Measurements from ENCODE around the gene RANBP17. TPM values are rescaled to one million over a fixed set of nuclear protein-coding genes. Genes with fewer than 3 reads are reported as not detected.
A peak's percentile ranks its signal among the peaks of the same experiment; 100 is the strongest.

RANBP17 gene
- total RNA-seq, 2 donors from 2014 or later, result 26.6 to 28.0 TPM

DNA sequence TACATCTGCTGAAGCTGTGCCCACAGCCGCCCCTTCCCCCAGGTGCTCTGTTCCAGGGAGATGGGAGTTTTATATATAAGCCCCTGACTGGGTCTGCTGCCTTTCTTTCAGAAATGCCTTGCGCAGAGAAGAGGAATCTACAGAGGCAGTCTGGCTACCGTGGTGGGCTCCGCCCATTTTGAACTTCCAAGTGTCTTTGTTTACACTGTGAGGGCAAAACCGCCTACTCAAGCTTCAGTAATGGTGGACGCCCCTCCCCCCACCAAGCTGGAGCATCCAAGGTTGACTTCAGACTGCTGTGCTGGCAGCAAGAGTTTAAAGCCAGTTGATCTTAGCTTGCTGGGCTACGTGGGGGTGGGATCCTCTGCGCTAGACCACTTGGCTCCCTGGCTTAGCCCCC, 41.3 kb downstream of the RANBP17 start:
- H3K36me3 ChIP-seq (ENCODE audit: control insufficient read depth, insufficient read depth, low read length), result peaks cover 15% of the 10 kb centered on the region
- Mint-ChIP-seq H3K4me3 (no peak overlapping the region), H3K9me3 (peaks cover 35% of the 10 kb centered on the region), H3K4me1 (no peaks in the 10 kb centered on the region), H3K27ac (no peak overlapping the region), H3K36me3 (ENCODE audit: low read depth) (peaks cover 52% of the 10 kb centered on the region), H3K27me3 (ENCODE audit: insufficient read depth) (peaks cover 2% of the 10 kb centered on the region)
- TF ChIP-seq, protein P1, sequence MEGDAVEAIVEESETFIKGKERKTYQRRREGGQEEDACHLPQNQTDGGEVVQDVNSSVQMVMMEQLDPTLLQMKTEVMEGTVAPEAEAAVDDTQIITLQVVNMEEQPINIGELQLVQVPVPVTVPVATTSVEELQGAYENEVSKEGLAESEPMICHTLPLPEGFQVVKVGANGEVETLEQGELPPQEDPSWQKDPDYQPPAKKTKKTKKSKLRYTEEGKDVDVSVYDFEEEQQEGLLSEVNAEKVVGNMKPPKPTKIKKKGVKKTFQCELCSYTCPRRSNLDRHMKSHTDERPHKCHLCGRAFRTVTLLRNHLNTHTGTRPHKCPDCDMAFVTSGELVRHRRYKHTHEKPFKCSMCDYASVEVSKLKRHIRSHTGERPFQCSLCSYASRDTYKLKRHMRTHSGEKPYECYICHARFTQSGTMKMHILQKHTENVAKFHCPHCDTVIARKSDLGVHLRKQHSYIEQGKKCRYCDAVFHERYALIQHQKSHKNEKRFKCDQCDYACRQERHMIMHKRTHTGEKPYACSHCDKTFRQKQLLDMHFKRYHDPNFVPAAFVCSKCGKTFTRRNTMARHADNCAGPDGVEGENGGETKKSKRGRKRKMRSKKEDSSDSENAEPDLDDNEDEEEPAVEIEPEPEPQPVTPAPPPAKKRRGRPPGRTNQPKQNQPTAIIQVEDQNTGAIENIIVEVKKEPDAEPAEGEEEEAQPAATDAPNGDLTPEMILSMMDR (conservative IDR thresholded peaks at IDR 0.05), result no peak
- H3K4me1 ChIP-seq (ENCODE audit: control insufficient read depth, insufficient read depth, low read length), result no peaks in the 10 kb centered on the region
- H3K9ac ChIP-seq (ENCODE audit: extremely low read depth, low read length, poor library complexity, severe bottlenecking), result no peak overlapping the region
- DNase-seq, result peak; percentile 52
- no peak overlapping the region for H3K4me3 ChIP-seq (ENCODE audit: low read length)
- peaks cover 14% of the 10 kb centered on the region for H3K9me3 ChIP-seq (ENCODE audit: control insufficient read depth, low read length)
- H3K27me3 ChIP-seq (ENCODE audit: control insufficient read depth, insufficient read depth, low read length, poor library complexity, severe bottlenecking), result no peaks in the 10 kb centered on the region
- no peak overlapping the region for H3K27ac ChIP-seq (ENCODE audit: low read depth, low read length)
- 90% methylated on average over 5 to 8 of the region's 8 CpGs for WGBS, 2 experiments (ENCODE audit: insufficient coverage in 1 of 2, insufficient read length in 1 of 2)

DNA sequence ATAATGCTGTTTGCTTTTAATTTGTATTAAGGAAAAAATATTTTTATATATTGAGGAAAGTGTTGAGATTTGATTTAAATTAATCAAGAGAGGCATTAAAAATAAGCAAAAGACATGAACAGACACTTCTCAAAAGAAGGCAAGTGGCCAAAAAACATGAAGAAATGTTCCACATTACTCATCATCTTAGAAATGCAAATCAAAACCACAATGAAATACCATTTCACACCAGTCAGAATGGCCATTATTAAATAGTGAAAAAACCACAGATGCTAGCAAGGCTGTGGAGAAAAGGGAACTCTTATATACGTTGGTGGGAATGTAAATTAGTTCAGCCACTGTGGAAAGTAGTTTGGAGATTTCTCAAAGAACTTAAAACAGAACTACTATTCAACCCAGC, 45.9 kb downstream of the RANBP17 start:
- H3K4me1 Mint-ChIP-seq, result no peaks in the 10 kb centered on the region
- no peak for DNase-seq
- no peaks in the 10 kb centered on the region for H3K4me1 ChIP-seq (ENCODE audit: control insufficient read depth, insufficient read depth, low read length)
- no peaks in the 10 kb centered on the region for H3K9me3 ChIP-seq (ENCODE audit: control insufficient read depth, low read length)
- no peak overlapping the region for H3K9ac ChIP-seq (ENCODE audit: extremely low read depth, low read length, poor library complexity, severe bottlenecking)
- H3K27me3 Mint-ChIP-seq (ENCODE audit: insufficient read depth), result no peaks in the 10 kb centered on the region
- H3K36me3 ChIP-seq (ENCODE audit: control insufficient read depth, insufficient read depth, low read length), result peaks cover 38% of the 10 kb centered on the region
- H3K4me3 Mint-ChIP-seq, result no peak overlapping the region
- no CpG with 5 or more reads among the region's 1 CpG for WGBS, 2 experiments (ENCODE audit: insufficient coverage in 1 of 2, insufficient read length in 1 of 2)
- no peak overlapping the region for H3K27ac ChIP-seq (ENCODE audit: low read depth, low read length)
- no peak overlapping the region for H3K27ac Mint-ChIP-seq
- H3K27me3 ChIP-seq (ENCODE audit: control insufficient read depth, insufficient read depth, low read length, poor library complexity, severe bottlenecking), result no peaks in the 10 kb centered on the region
- H3K36me3 Mint-ChIP-seq (ENCODE audit: low read depth), result peaks cover 14% of the 10 kb centered on the region
- no peaks in the 10 kb centered on the region for H3K9me3 Mint-ChIP-seq
- TF ChIP-seq, protein P1 (conservative IDR thresholded peaks at IDR 0.05), result no peak
- H3K4me3 ChIP-seq (ENCODE audit: low read length), result no peak overlapping the region

DNA sequence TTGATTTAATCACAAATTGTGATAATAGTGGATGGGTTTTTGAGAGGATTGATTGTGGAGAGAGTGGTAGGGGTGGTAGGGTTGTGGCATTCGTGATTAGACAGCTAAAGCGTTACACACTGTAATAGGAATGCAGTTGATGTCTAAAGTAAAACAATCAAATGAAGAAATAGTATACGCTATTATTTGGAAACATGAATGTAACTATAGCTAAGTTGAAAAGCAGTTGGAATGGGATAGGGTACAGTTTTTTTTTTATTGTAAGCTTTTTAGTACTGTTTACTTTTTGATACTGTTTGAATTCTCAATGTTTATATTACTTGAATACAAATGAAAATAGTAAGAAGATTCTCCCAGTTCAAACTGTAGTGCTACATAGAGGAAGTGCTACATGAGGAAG, 51.8 kb downstream of the RANBP17 start:
- no peak overlapping the region for H3K4me3 Mint-ChIP-seq
- Histone ChIP-seq H3K27me3 (ENCODE audit: control insufficient read depth, insufficient read depth, low read length, poor library complexity, severe bottlenecking) (no peaks in the 10 kb centered on the region), H3K9ac (ENCODE audit: extremely low read depth, low read length, poor library complexity, severe bottlenecking) (no peak overlapping the region), H3K4me3 (ENCODE audit: low read length) (no peak overlapping the region), H3K27ac (ENCODE audit: low read depth, low read length) (no peak overlapping the region), H3K9me3 (ENCODE audit: control insufficient read depth, low read length) (no peaks in the 10 kb centered on the region), H3K4me1 (ENCODE audit: control insufficient read depth, insufficient read depth, low read length) (no peaks in the 10 kb centered on the region), H3K36me3 (ENCODE audit: control insufficient read depth, insufficient read depth, low read length) (peaks cover 31% of the 10 kb centered on the region)
- WGBS, 2 experiments (ENCODE audit: insufficient coverage in 1 of 2, insufficient read length in 1 of 2), result 94 to 100% methylated on average over 2 to 3 of the region's 3 CpGs
- DNase-seq, result no peak
- H3K9me3 Mint-ChIP-seq, result no peaks in the 10 kb centered on the region
- H3K27me3 Mint-ChIP-seq (ENCODE audit: insufficient read depth), result no peaks in the 10 kb centered on the region
- no peak overlapping the region for H3K27ac Mint-ChIP-seq
- H3K36me3 Mint-ChIP-seq (ENCODE audit: low read depth), result peaks cover 3% of the 10 kb centered on the region
- TF ChIP-seq, protein P1 (conservative IDR thresholded peaks at IDR 0.05), result no peak
- H3K4me1 Mint-ChIP-seq, result no peaks in the 10 kb centered on the region
